ENCODE measurements around the gene ATP6V1B1. TPM values are rescaled to one million over a fixed set of nuclear protein-coding genes. Genes with fewer than 3 reads are reported as not detected.
"Not testable (repeated sequence)": the region's sequence is repeated elsewhere in the genome, so short reads cannot be mapped to it uniquely, and the experiment has no call there.

The ATP6V1B1 gene
- total RNA-seq, 4 donors from 2014 or later, result 1.3 to 5.8 TPM; not detected in 2

DNA sequence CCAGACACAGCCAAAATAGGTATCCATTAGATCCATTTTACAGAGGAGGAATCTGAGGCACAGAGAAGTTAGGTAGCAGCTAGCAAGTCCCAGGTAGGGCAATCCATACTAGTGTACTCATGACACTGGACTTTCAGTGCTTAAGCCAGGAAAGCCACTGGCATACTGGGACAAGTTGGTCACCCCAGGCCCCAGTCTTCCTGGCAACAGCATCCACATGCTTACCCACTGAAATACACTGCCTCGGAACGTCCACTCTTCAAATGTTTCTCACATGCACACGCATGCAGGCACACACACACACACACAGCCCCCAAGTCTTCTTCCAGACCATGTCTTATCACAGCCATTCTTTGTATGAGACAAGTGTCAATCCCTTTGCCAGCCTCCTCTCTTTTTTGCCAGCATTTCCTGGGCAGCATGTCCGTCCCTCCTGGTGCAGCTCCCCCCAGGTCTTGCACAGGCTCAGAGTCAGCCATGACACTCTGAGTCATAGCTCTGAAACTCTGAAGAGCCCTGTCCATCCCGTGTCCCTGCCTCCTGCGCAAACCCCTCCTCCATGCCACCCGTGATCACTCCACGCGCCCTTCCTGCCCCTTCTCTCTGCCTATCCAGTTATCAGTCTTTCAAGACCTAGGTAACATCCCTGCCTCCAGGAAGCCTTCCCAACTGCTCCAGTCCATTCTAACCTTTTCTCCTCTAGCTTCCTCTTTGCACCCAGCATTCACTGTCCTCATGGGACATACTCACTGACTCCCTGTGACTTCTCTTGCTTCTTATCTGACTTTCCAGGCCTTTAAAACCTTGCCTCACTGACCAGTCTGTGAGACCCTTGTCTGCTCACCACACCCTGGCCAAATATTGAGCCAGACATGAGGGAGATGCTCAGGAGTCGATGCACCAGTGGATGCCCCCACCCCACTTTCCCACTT lies 69.8 kb downstream of the ATP6V1B1 start:
- Histone ChIP-seq H3K27me3 (no peaks in the 10 kb centered on the region), H3K27ac (no peak overlapping the region), H3K4me3 (no peak overlapping the region), H3K4me1 (peaks cover 0 to 13% (median 2%) of the 10 kb centered on the region in 4 donors), H3K9me3 (peaks cover 0 to 3% (median 0%) of the 10 kb centered on the region in 4 donors), H3K36me3 (no peaks in the 10 kb centered on the region)
- DNase-seq, result no peak
- TF ChIP-seq POLR2A (IDR thresholded peaks at IDR 0.05), result no peak
- TF ChIP-seq, protein P1, sequence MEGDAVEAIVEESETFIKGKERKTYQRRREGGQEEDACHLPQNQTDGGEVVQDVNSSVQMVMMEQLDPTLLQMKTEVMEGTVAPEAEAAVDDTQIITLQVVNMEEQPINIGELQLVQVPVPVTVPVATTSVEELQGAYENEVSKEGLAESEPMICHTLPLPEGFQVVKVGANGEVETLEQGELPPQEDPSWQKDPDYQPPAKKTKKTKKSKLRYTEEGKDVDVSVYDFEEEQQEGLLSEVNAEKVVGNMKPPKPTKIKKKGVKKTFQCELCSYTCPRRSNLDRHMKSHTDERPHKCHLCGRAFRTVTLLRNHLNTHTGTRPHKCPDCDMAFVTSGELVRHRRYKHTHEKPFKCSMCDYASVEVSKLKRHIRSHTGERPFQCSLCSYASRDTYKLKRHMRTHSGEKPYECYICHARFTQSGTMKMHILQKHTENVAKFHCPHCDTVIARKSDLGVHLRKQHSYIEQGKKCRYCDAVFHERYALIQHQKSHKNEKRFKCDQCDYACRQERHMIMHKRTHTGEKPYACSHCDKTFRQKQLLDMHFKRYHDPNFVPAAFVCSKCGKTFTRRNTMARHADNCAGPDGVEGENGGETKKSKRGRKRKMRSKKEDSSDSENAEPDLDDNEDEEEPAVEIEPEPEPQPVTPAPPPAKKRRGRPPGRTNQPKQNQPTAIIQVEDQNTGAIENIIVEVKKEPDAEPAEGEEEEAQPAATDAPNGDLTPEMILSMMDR (IDR thresholded peaks at IDR 0.05), result no peak

DNA sequence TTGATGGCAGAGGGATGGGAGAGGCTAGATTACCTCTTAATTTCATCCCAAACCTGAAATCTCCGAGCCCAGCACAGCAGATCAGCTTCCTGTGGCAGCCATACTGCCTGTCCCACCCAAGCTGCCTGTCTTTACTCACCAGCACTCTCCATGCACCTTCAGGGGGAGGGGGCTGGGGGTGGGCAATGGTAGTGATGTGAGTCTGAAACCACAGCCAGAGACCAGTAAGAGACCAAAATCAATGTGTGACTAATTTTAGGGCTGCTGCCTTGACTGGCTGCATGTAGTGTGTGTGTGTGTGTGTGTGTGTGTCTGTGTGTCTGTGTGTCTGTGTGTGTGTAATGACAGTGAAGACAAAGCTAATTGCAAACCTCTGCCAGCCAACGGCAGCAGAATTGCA lies 70.6 kb downstream of the ATP6V1B1 start:
- TF ChIP-seq POLR2A (IDR thresholded peaks at IDR 0.05), result no peak
- no peaks in the 10 kb centered on the region for H3K36me3 ChIP-seq
- H3K4me1 ChIP-seq, result peaks cover 0 to 11% (median 2%) of the 10 kb centered on the region in 4 donors
- H3K27ac ChIP-seq, result no peak overlapping the region
- H3K9me3 ChIP-seq, result peaks cover 0 to 3% (median 0%) of the 10 kb centered on the region in 4 donors
- DNase-seq, result no peak
- no peak overlapping the region for H3K4me3 ChIP-seq
- no peaks in the 10 kb centered on the region for H3K27me3 ChIP-seq

DNA sequence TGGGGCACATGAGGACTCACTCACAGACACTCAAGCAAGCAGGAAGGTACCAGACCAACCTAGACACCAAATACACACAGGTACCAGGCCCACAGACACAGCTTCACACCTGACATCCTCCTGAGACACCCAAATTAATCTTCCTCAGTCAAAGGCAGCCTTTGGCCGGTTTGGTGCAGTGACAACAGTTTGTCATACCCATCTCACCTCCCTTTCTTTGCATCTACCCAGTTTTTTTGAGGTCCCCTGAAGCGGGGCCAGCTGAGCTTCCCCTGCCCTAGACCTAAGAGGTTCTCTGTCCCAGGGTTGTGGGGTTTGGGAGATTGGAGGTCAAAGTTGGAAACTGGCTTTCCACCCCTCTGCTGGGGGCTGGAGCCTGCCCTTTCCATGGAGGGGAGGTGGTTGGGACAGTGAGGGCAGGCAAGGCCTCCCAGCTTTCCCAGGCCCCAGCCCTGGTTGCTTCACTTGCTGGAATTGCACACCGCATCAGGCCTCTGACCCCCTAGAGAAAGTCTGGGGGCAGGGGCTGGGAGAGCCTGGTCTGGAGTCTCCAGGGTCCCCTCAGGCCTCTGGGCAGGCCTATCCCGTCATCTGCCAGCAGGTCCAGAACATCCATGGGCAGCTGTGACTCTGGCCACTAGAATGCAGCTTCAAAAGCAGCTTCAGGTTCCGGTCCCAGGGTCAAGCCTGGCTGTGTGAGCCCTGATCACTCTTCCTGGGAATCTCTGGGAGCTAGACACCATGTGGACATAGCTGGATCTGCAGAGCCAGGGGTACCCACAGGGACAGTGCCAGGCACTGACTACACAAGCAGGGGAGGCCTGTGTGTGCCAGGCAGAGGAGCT lies 71.5 kb downstream of the ATP6V1B1 start:
- TF ChIP-seq POLR2A (IDR thresholded peaks at IDR 0.05), result no peak
- TF ChIP-seq, protein P1 (IDR thresholded peaks at IDR 0.05), result no peak
- no peak for DNase-seq
- Histone ChIP-seq H3K27me3 (no peaks in the 10 kb centered on the region), H3K27ac (no peak overlapping the region), H3K9me3 (no peaks in the 10 kb centered on the region), H3K36me3 (no peaks in the 10 kb centered on the region), H3K4me3 (no peak overlapping the region), H3K4me1 (peaks cover 0 to 2% (median 0%) of the 10 kb centered on the region in 4 donors)

DNA sequence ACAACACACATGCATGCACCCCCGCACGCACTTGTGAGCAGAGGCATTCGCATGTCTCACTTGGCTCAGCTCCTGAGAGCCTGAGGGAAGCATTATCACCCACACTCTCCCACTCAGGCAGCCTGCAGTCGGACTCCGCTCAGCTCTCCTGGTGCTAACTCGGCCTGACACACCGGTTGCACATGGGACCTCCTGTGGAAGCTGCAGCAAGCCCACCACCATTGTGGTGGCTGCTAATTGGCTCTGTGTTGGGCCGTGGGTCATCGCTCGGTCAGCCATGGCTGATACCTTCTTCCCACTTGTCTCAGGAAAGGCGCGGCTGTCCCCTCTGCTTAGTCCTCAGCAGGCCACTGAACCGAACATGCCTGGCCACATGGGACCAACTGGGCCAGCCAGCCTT lies 72.6 kb downstream of the ATP6V1B1 start:
- H3K9me3 ChIP-seq, result no peaks in the 10 kb centered on the region
- no peaks in the 10 kb centered on the region for H3K27me3 ChIP-seq
- no peaks in the 10 kb centered on the region for H3K36me3 ChIP-seq
- no peak overlapping the region for H3K4me3 ChIP-seq
- TF ChIP-seq, protein P1 (IDR thresholded peaks at IDR 0.05), result no peak
- no peak for TF ChIP-seq POLR2A (IDR thresholded peaks at IDR 0.05)
- no peak overlapping the region for H3K27ac ChIP-seq
- no peak for DNase-seq
- H3K4me1 ChIP-seq, result no peaks in the 10 kb centered on the region

DNA sequence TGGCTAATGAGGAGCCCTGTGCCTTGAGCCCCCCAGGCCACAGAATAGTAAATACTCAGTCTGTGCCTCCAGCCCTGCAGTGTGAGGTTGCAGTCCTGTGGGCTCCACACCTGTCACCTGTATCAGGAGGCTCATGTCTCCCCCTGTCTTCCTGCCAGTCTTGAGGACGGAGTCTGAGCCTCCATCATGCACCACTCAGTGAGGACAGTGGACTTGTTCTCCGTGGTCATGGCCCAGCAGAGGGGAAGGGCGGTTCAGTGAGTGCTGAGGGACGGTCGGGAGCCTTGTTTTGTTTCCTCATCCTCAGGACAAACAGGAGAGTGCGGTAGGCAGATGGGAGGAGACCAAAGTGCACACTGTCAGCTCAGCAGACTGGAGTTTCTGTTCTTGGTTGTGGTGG lies 76.1 kb downstream of the ATP6V1B1 start:
- H3K9me3 ChIP-seq, H3K27ac ChIP-seq, DNase-seq: not testable (repeated sequence)

More for the DNA sequence above, 76.1 kb downstream of the ATP6V1B1 start:
- H3K4me1 ChIP-seq, H3K36me3 ChIP-seq, H3K27me3 ChIP-seq, H3K4me3 ChIP-seq: not testable (repeated sequence)

Small RNA genes within 50 kb of the gene (small RNA-seq; reads per million reads assigned to genes)
- gene RF02272, result 0 reads per million in 2 donors
- 0 reads per million in 2 donors for gene RN7SL160P

Other genes with a start within 250 kb of the ATP6V1B1 start
- 10 to 100 TPM in 1 of 4 donors, 1 to 10 TPM in 1, under 1 TPM in 1, not detected in 1; 0.28 to 14.0 (median 1.7) TPM for gene ADD2, start 167.7 kb upstream of the ATP6V1B1 start, total RNA-seq
- gene FIGLA, start 145.3 kb upstream of the ATP6V1B1 start, total RNA-seq, result not detected
- gene CLEC4F, start 115.3 kb upstream of the ATP6V1B1 start, total RNA-seq, result 10 to 100 TPM in 1 of 4 donors, under 1 TPM in 1, not detected in 2; 0.67 to 32.2 TPM
- gene CD207, start 100.1 kb upstream of the ATP6V1B1 start, total RNA-seq, result not detected
- not detected for gene VAX2, start 35.3 kb upstream of the ATP6V1B1 start, total RNA-seq
- 1 to 10 TPM in 1 of 4 donors, not detected in 3; 3.5 TPM for gene ANKRD53, start 42.7 kb downstream of the ATP6V1B1 start, total RNA-seq
- gene TEX261, start 59.0 kb downstream of the ATP6V1B1 start, total RNA-seq, result 10 to 100 TPM; 13.2 to 35.1 (median 30.3) TPM
- gene NAGK, start 132.7 kb downstream of the ATP6V1B1 start, total RNA-seq, result 100 to 1,000 TPM in 1 of 4 donors, 10 to 100 TPM in 3; 33.1 to 182 (median 46.6) TPM
- gene MCEE, start 194.3 kb downstream of the ATP6V1B1 start, total RNA-seq, result 10 to 100 TPM; 14.0 to 31.5 (median 22.1) TPM
- gene MPHOSPH10, start 194.7 kb downstream of the ATP6V1B1 start, total RNA-seq, result 10 to 100 TPM; 16.3 to 37.1 (median 20.7) TPM